GM23338 (cell line): ENCODE results near the gene ROBO1. TPM values are rescaled to one million over a fixed set of nuclear protein-coding genes. Genes with fewer than 3 reads are reported as not detected.

Experiments used
- ATAC-seq: fragments of 200-7000 bp; cut with Tn5 transposase; 3 replicates; pipeline ENCODE4 v1.9.1; 2020
- DNase-seq: peaks from one replicate; pipeline ENCODE4 v3.0.0-alpha.2; 2015; ENCODE audit warnings: low spot score
- H2AFZ ChIP-seq: fragments of 200-600 bp; sonication (generic); 2 replicates; pipeline ENCODE4 v1.8.0; 2016; ENCODE audit warnings: antibody characterized with exemption, mild to moderate bottlenecking, moderate library complexity
- H3F3A ChIP-seq: fragments of 200-600 bp; sonication (generic); replicated peaks from 2 replicates; pipeline ENCODE4 v1.8.0; 2017; ENCODE audit warnings: antibody characterized with exemption, mixed run types, low read depth
- H3K27ac ChIP-seq: fragments of 200-600 bp; sonication (generic); 2 replicates; pipeline ENCODE4 v1.6.1; 2016; ENCODE audit warnings: low read depth
- H3K27me3 ChIP-seq: fragments of 200-600 bp; sonication (generic); 2 replicates; pipeline ENCODE4 v1.8.0; 2016; ENCODE audit warnings: mild to moderate bottlenecking, mixed run types, moderate library complexity; ENCODE audit not compliant: insufficient read depth
- H3K36me3 ChIP-seq: fragments of 200-600 bp; sonication (generic); 2 replicates; pipeline ENCODE4 v1.8.0; 2016; ENCODE audit warnings: mild to moderate bottlenecking; ENCODE audit not compliant: insufficient read depth
- H3K4me1 ChIP-seq: fragments of 200-600 bp; sonication (generic); 2 replicates; pipeline ENCODE4 v1.8.0; 2016; ENCODE audit warnings: mild to moderate bottlenecking, moderate library complexity; ENCODE audit not compliant: insufficient read depth
- H3K4me2 ChIP-seq: fragments of 200-600 bp; sonication (generic); 2 replicates; pipeline ENCODE4 v1.7.1; 2017; ENCODE audit warnings: mixed run types
- H3K4me3 ChIP-seq: fragments of 200-600 bp; sonication (generic); 2 replicates; pipeline ENCODE4 v1.6.1; 2016; ENCODE audit warnings: mixed run types
- H3K79me2 ChIP-seq: fragments of 200-600 bp; sonication (generic); replicated peaks from 2 replicates; pipeline ENCODE4 v1.8.0; 2017; ENCODE audit warnings: mild to moderate bottlenecking; ENCODE audit not compliant: insufficient read depth
- H3K9me2 ChIP-seq: fragments of 200-600 bp; sonication (generic); 2 replicates; pipeline ENCODE4 v1.8.0; 2017; ENCODE audit not compliant: insufficient read depth
- H4K20me1 ChIP-seq: fragments of 200-600 bp; sonication (generic); replicated peaks from 2 replicates; pipeline ENCODE4 v1.8.0; 2017; ENCODE audit warnings: mild to moderate bottlenecking; ENCODE audit not compliant: insufficient read depth
- H3K27ac Mint-ChIP-seq: 2 replicates; pipeline ENCODE4 v1.8.0; 2020; ENCODE audit warnings: inconsistent platforms, mild to moderate bottlenecking, moderate library complexity, mixed read lengths
- H3K27me3 Mint-ChIP-seq: 3 replicates; pipeline ENCODE4 v1.8.0; 2022; ENCODE audit warnings: low read depth, mild to moderate bottlenecking, moderate library complexity, mixed read lengths, inconsistent platforms; ENCODE audit not compliant: insufficient read depth, poor library complexity
- H3K36me3 Mint-ChIP-seq: 3 replicates; pipeline ENCODE4 v1.8.0; 2021; ENCODE audit warnings: low read depth, mild to moderate bottlenecking, inconsistent platforms, moderate library complexity, mixed read lengths
- H3K4me1 Mint-ChIP-seq: 3 replicates; pipeline ENCODE4 v1.8.0; 2020; ENCODE audit warnings: mild to moderate bottlenecking, inconsistent platforms, mixed read lengths
- H3K4me3 Mint-ChIP-seq: 3 replicates; pipeline ENCODE4 v1.8.0; 2021; ENCODE audit warnings: moderate library complexity, mild to moderate bottlenecking, inconsistent platforms, mixed read lengths
- H3K9me3 Mint-ChIP-seq: 3 replicates; pipeline ENCODE4 v1.8.0; 2020; ENCODE audit warnings: moderate library complexity, mild to moderate bottlenecking, inconsistent platforms, mixed read lengths
- CREB1 ChIP-seq: fragments of 250-450 bp; sonication (Bioruptor Pico); IDR thresholded peaks from 2 replicates; pipeline ENCODE4 v1.5.0; 2020; ENCODE audit warnings: low read depth, mild to moderate bottlenecking, moderate library complexity
- CTCF ChIP-seq, 2 experiments: fragments of 200-600 bp in 1 of 2; sonication (generic) in 1 of 2; conservative IDR thresholded peaks; 2 replicates each; pipeline versions ENCODE4 v1.5.1 to v1.6.1; 2016 to 2017; ENCODE audit warnings: antibody characterized with exemption in 2 of 2, low read depth in 2 of 2, mild to moderate bottlenecking in 2 of 2, moderate library complexity in 1 of 2
- EZH2phosphoT487 ChIP-seq: fragments of 200-600 bp; sonication (generic); IDR thresholded peaks from one replicate; pipeline ENCODE4 v1.8.1; 2018; ENCODE audit warnings: antibody characterized with exemption; ENCODE audit not compliant: unreplicated experiment
- JUNB ChIP-seq: IDR thresholded peaks from one replicate; pipeline ENCODE4 v1.6.1; 2016; ENCODE audit warnings: antibody characterized with exemption; ENCODE audit not compliant: unreplicated experiment
- NANOG ChIP-seq: IDR thresholded peaks from 2 replicates; pipeline ENCODE4 v1.6.1; 2016; ENCODE audit warnings: antibody characterized with exemption, borderline replicate concordance
- POLR2AphosphoS5 ChIP-seq: IDR thresholded peaks from 2 replicates; pipeline ENCODE4 v1.6.1; 2016; ENCODE audit warnings: antibody characterized with exemption, low read depth
- REST ChIP-seq: IDR thresholded peaks from one replicate; pipeline ENCODE4 v1.6.1; 2018; ENCODE audit warnings: antibody characterized with exemption; ENCODE audit not compliant: unreplicated experiment
- STAT1 ChIP-seq: IDR thresholded peaks from one replicate; pipeline ENCODE4 v1.6.1; 2016; ENCODE audit warnings: antibody characterized with exemption; ENCODE audit not compliant: unreplicated experiment
- ZNF114 ChIP-seq: fragments of 250-450 bp; sonication (Bioruptor Pico); IDR thresholded peaks from 2 replicates; pipeline ENCODE4 v1.5.0; 2020; ENCODE audit warnings: mild to moderate bottlenecking, moderate library complexity
- ZNF331 ChIP-seq: fragments of 250-450 bp; sonication (Bioruptor Pico); IDR thresholded peaks from 2 replicates; pipeline ENCODE4 v1.5.0; 2020; ENCODE audit warnings: low read depth, mild to moderate bottlenecking, moderate library complexity
- polyA plus RNA-seq: library from polyadenylated mRNA; unstranded; fragments of >200 nt; fragmentation: Nextera tagmentation; extraction: Ambion mirVana; gene quantifications from 2 replicates; pipeline ENCODE4 v1.2.1, GENCODE V29; 2016
- total RNA-seq: library from RNA; depleted of rRNA; stranded (reverse); fragments of >200 nt; shearing (Covaris generic); gene quantifications from 2 replicates; pipeline ENCODE4 v1.2.3, GENCODE V29; 2014
- TF ChIP-seq, protein P1 (sequence below): IDR thresholded peaks from 2 replicates; pipeline ENCODE4 v1.6.1; 2016; ENCODE audit warnings: antibody characterized with exemption

ROBO1 gene
- total and polyA plus RNA-seq, 2 experiments from 2014 or later = 19.2 to 78.3 TPM

GRCh38 chr3:78957456-78957855 lies 810.3 kb downstream of the ROBO1 start (continued):
- TF ChIP-seq, protein P1, sequence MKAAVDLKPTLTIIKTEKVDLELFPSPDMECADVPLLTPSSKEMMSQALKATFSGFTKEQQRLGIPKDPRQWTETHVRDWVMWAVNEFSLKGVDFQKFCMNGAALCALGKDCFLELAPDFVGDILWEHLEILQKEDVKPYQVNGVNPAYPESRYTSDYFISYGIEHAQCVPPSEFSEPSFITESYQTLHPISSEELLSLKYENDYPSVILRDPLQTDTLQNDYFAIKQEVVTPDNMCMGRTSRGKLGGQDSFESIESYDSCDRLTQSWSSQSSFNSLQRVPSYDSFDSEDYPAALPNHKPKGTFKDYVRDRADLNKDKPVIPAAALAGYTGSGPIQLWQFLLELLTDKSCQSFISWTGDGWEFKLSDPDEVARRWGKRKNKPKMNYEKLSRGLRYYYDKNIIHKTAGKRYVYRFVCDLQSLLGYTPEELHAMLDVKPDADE = no peak
- no peak for TF ChIP-seq ZNF331
- TF ChIP-seq STAT1 = no peak
- no peak for TF ChIP-seq REST
- no peak for TF ChIP-seq JUNB
- no peak for TF ChIP-seq CTCF (conservative IDR thresholded peaks at IDR 0.05; ENCODE audit: low read depth in 2 of 2)
- no peak for TF ChIP-seq ZNF114 (CRISPR knock-in tag)
- no peak for TF ChIP-seq EZH2phosphoT487
- TF ChIP-seq POLR2AphosphoS5 = no peak

DNA sequence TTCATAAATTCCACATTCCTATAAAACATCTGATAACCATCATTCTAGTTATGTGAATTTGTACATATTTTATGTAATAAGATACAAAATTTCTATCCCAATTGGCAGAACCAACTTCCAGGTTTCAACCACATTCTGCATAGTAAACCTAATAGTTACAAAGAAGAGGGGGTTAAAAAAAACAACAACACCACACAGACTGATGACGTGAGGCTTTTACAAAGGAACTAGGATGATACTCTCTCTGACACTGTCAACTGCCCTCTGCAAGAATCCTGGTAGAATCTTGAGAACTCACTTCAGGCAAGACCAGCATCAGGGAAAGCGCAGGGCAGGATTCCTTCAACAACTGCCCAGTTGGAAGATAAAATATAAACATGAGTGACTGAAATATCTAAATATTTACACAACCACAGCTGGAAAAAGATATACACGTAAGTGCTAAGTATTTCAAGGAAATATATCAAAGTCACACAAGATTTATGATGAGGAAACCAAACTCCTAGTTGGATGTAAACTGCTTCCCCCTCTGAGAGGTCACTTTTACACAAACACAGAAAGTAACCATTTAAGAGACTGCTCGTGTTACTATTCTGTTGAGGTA lies 816.4 kb downstream of the ROBO1 start:
- Histone ChIP-seq H3K36me3 (0 out of 2 replicates have a peak, but pooled peaks cover 5% of the 10 kb centered on the region), H3K9me2 (no peaks in the 10 kb centered on the region), H4K20me1 (no peaks in the 10 kb centered on the region), H3K27me3 (no peaks in the 10 kb centered on the region), H3F3A (no peaks in the 10 kb centered on the region), H3K79me2 (peaks cover 40% of the 10 kb centered on the region), H3K27ac (no peak overlapping the region), H3K4me1 (no peaks in the 10 kb centered on the region), H3K4me2 (no peak overlapping the region), H3K4me3 (no peak overlapping the region), H2AFZ (no peak overlapping the region)
- ATAC-seq = no peak
- no peak for DNase-seq
- peaks cover 27% of the 10 kb centered on the region for H3K9me3 Mint-ChIP-seq
- no peaks in the 10 kb centered on the region for H3K27me3 Mint-ChIP-seq
- H3K4me1 Mint-ChIP-seq = peaks cover under 1% of the 10 kb centered on the region; the same call in 1 of the 3 replicates
- H3K27ac Mint-ChIP-seq = peak overlapping the region; percentile 9; the same call in 1 of the 2 replicates
- no peak overlapping the region for H3K4me3 Mint-ChIP-seq
- H3K36me3 Mint-ChIP-seq = peaks cover 25% of the 10 kb centered on the region
- TF ChIP-seq STAT1 (no peak), EZH2phosphoT487 (no peak), REST (no peak), CREB1 (CRISPR knock-in tag) (no peak), POLR2AphosphoS5 (no peak), CTCF (conservative IDR thresholded peaks at IDR 0.05; ENCODE audit: low read depth in 2 of 2) (no peak), NANOG (no peak)
- TF ChIP-seq, protein P1 = no peak
